Endothelial cell of umbilical vein (primary cell): ENCODE results near the gene KRT33A. TPM values are rescaled to one million over a fixed set of nuclear protein-coding genes. Genes with fewer than 3 reads are reported as not detected.

ENCODE experiments used
- BruUV-seq: library from RNA; stranded (reverse); fragments of 400-500 nt; replicated peaks from 2 replicates; lab custom pipeline; 2021; lab: Mats Ljungman, UMichigan
- CTCF ChIA-PET: fragments of 300-600, 350-600 bp; sonication (Branson Sonifier 250); formaldehyde crosslinking; loops from one replicate; lab custom pipeline; 2021; ENCODE audit warnings: antibody characterized with exemption, inconsistent platforms; lab: Charles Lee
- POLR2A ChIA-PET: fragments of 300-600, 350-600 bp; sonication (Branson Sonifier 250); formaldehyde crosslinking; loops from one replicate; lab custom pipeline; 2021; ENCODE audit warnings: antibody characterized with exemption, inconsistent platforms; lab: Charles Lee
- DNase-seq: peaks from one replicate; pipeline ENCODE4 v3.0.0-alpha.2; 2011; ENCODE audit warnings: low read depth, low spot score
- FAIRE-seq: peaks from 2 replicates; lab custom pipeline; 2011; peaks lifted over from hg19 to GRCh38; lab: Jason Lieb, UNC
- H2AFZ ChIP-seq: 2 replicates; pipeline ENCODE4 v1.6.0; 2012; ENCODE audit warnings: low read depth, low read length, control low read depth, inconsistent platforms
- H3K27ac ChIP-seq: 2 replicates; pipeline ENCODE4 v1.5.1; 2011; ENCODE audit warnings: low read depth, mild to moderate bottlenecking, control low read depth, low read length, moderate library complexity; ENCODE audit not compliant: insufficient read depth
- H3K27me3 ChIP-seq, 2 experiments: 2 replicates each; pipeline versions ENCODE4 v1.6.0 to v1.6.1; 2011; ENCODE audit warnings: low read length in 2 of 2, mixed read lengths in 1 of 2; ENCODE audit not compliant: control insufficient read depth in 2 of 2, insufficient read depth in 2 of 2
- H3K36me3 ChIP-seq, 2 experiments: 2 replicates in 1 of 2; 3 replicates in 1 of 2; pipeline ENCODE4 v1.5.1; 2011; ENCODE audit warnings: low read length in 2 of 2, mild to moderate bottlenecking in 1 of 2, moderate library complexity in 1 of 2; ENCODE audit not compliant: control insufficient read depth in 2 of 2, insufficient read depth in 2 of 2; ENCODE audit errors: extremely low read depth in 1 of 2
- H3K4me1 ChIP-seq: 3 replicates; pipeline ENCODE4 v1.5.1; 2011; ENCODE audit warnings: mild to moderate bottlenecking, low read length; ENCODE audit not compliant: control insufficient read depth, insufficient read depth; ENCODE audit errors: extremely low read depth
- H3K4me2 ChIP-seq: 2 replicates; pipeline ENCODE4 v1.6.1; 2011; ENCODE audit warnings: low read length, control low read depth, mixed read lengths; ENCODE audit not compliant: insufficient read depth
- H3K4me3 ChIP-seq, 3 experiments: fragments of 200-600 bp in 1 of 3; sonication (generic), shearing (Covaris generic) in 1 of 3; replicated peaks in 1 of 3; 2 replicates each; pipeline ENCODE4 v1.5.1; 2011 to 2016; ENCODE audit warnings: control low read depth in 3 of 3, low read length in 3 of 3, mild to moderate bottlenecking in 2 of 3, inconsistent platforms in 1 of 3, low read depth in 1 of 3, moderate library complexity in 1 of 3; ENCODE audit not compliant: insufficient read depth in 1 of 3
- H3K79me2 ChIP-seq: 2 replicates; pipeline ENCODE4 v1.6.0; 2012; ENCODE audit warnings: low read length, inconsistent platforms; ENCODE audit not compliant: control insufficient read depth, insufficient read depth
- H3K9ac ChIP-seq: replicated peaks from 2 replicates; pipeline ENCODE3; 2011; ENCODE audit warnings: low read length, control low read depth; ENCODE audit not compliant: insufficient read depth; ENCODE audit errors: extremely low read depth
- H3K9me1 ChIP-seq: replicated peaks from 3 replicates; pipeline ENCODE4 v1.6.0; 2011; ENCODE audit warnings: mild to moderate bottlenecking, low read length; ENCODE audit not compliant: control insufficient read depth, insufficient read depth; ENCODE audit errors: extremely low read depth
- H3K9me3 ChIP-seq: replicated peaks from 2 replicates; pipeline ENCODE4 v1.5.1; 2012; ENCODE audit warnings: low read length, inconsistent platforms; ENCODE audit not compliant: control insufficient read depth, insufficient read depth
- H4K20me1 ChIP-seq: replicated peaks from 2 replicates; pipeline ENCODE3; 2011; ENCODE audit warnings: mild to moderate bottlenecking, low read length; ENCODE audit not compliant: control insufficient read depth, insufficient read depth; ENCODE audit errors: extremely low read depth
- EZH2 ChIP-seq: IDR thresholded peaks from 2 replicates; pipeline ENCODE4 v1.6.1; 2012; ENCODE audit warnings: borderline replicate concordance, low read depth, mild to moderate bottlenecking, moderate library complexity, low read length, inconsistent platforms; ENCODE audit not compliant: severe bottlenecking
- FOS ChIP-seq: IDR thresholded peaks from 2 replicates; pipeline ENCODE4 v1.6.1; 2011; ENCODE audit warnings: mild to moderate bottlenecking, low read length, moderate library complexity, borderline replicate concordance; ENCODE audit not compliant: insufficient read depth
- GATA2 ChIP-seq: IDR thresholded peaks from 2 replicates; pipeline ENCODE4 v1.7.0; 2011; ENCODE audit warnings: low read depth, mild to moderate bottlenecking, moderate library complexity, mixed read lengths, low read length; ENCODE audit not compliant: insufficient read length, insufficient read depth
- JUN ChIP-seq: IDR thresholded peaks from 2 replicates; pipeline ENCODE4 v1.6.1; 2011; ENCODE audit warnings: borderline replicate concordance, low read depth; ENCODE audit not compliant: insufficient read length, insufficient read depth
- MYC ChIP-seq: IDR thresholded peaks from one replicate; pipeline ENCODE4 v1.6.1; 2011; ENCODE audit warnings: mild to moderate bottlenecking, low read depth, low read length
- POLR2A ChIP-seq: IDR thresholded peaks from 2 replicates; pipeline ENCODE4 v1.6.1; 2012; ENCODE audit warnings: low read depth, mild to moderate bottlenecking, control low read depth, low read length
- POLR2AphosphoS5 ChIP-seq: IDR thresholded peaks from 2 replicates; pipeline ENCODE4 v1.6.1; 2012; ENCODE audit warnings: low read depth, mild to moderate bottlenecking, control low read depth, low read length, moderate library complexity; ENCODE audit not compliant: insufficient read depth
- dilution Hi-C: fragments of 300-500 bp; cut with MboI; formaldehyde crosslinking; loops from one replicate; pipeline ENCODE4 v1.15.0; 2019; ENCODE audit warnings: low sequenced_read_pairs; ENCODE audit not compliant: extremely low pct_ligation_motif_present
- intact Hi-C: fragments of 100-400 bp; cut with micrococcal nuclease; formaldehyde crosslinking; loops from one replicate; pipeline ENCODE4 v1.10.0; 2022
- polyA plus RNA-seq, 4 experiments: library from polyadenylated mRNA; depleted of rRNA in 3 of 4; stranded (reverse) in 3 of 4; unstranded in 1 of 4; fragments of >200 nt; gene quantifications; 2 replicates each; pipeline versions ENCODE4 v1.2.1 to v1.2.3, GENCODE V29; 2011 to 2012; ENCODE audit warnings: missing spikeins in 1 of 4
- total RNA-seq: library from RNA; stranded (reverse); gene quantifications from 2 replicates; pipeline ENCODE4 v1.2.3, GENCODE V29; 2021
- TF ChIP-seq, protein P1 (sequence below): IDR thresholded peaks from 2 replicates; pipeline ENCODE4 v1.6.1; 2011; ENCODE audit not compliant: insufficient read depth, insufficient read length
- TF ChIP-seq, protein P2 (sequence below), 2 donors: IDR thresholded peaks; 1 replicate in 1 of 2; 2 replicates in 1 of 2; pipeline ENCODE4 v1.5.1; 2011; ENCODE audit warnings: low read length in 2 of 2, mild to moderate bottlenecking in 2 of 2, moderate library complexity in 2 of 2, control low read depth in 1 of 2, inconsistent platforms in 1 of 2, low read depth in 1 of 2; ENCODE audit not compliant: insufficient read depth in 1 of 2; ENCODE audit errors: extremely low read depth in 1 of 2

The KRT33A gene
- total and polyA plus RNA-seq, 2 donors (not counting 3 experiments of a cell fraction or from before 2014, with no cell fraction given), result not detected

DNA sequence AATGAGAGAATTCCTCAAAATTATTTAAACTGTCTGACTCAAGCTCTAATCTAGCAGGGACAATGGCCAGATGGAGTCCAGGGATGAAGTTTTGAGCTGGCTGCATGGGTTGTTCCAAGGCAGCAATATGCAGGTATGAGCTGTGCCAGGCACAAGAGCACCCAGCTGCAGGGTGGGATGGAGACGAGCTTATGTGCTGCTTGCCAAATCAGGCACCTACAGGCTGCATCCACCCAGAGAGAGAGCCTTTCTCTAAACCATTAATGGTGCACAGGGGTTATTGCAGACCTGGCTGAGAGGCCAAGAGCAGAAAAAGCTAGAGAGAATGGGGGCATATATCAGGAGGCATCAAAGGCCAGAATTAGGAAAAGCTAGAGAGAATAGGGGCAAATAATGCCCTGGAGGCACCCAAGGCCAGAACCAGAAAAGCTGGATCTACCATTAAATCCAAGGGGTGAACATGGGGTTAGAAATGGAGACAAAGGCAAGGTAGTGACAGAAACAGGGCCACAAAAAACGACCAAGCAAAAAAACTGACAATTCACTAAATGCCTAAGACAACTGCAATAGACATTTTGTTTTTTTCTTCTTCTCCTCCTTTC, 11.0 kb downstream of the KRT33A start:
- TF ChIP-seq, protein P1, sequence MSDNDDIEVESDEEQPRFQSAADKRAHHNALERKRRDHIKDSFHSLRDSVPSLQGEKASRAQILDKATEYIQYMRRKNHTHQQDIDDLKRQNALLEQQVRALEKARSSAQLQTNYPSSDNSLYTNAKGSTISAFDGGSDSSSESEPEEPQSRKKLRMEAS, result no peak
- TF ChIP-seq POLR2A, result no peak
- Histone ChIP-seq H3K36me3 (no peaks in the 10 kb centered on the region), H3K27me3 (no peaks in the 10 kb centered on the region), H4K20me1 (no peaks in the 10 kb centered on the region), H3K4me3 (no peak overlapping the region), H2AFZ (no peak overlapping the region), H3K4me1 (no peaks in the 10 kb centered on the region), H3K9me3 (no peaks in the 10 kb centered on the region), H3K27ac (no peak overlapping the region), H3K79me2 (no peaks in the 10 kb centered on the region), H3K9ac (no peak overlapping the region), H3K4me2 (no peak overlapping the region), H3K9me1 (no peaks in the 10 kb centered on the region)
- no peak for FAIRE-seq
- intact Hi-C loops, result no loop called here
- ChIA-PET CTCF (interaction anchor here (0.6 to 0.9 kb wide), 2 partner anchors 78 to 210 kb away, joined by 3 read pairs; no protein-coding TSS in a partner anchor), POLR2A (no interaction called here)
- no peak for DNase-seq
- no TSS peak for BruUV-seq
- dilution Hi-C loops, result no loop called here

DNA sequence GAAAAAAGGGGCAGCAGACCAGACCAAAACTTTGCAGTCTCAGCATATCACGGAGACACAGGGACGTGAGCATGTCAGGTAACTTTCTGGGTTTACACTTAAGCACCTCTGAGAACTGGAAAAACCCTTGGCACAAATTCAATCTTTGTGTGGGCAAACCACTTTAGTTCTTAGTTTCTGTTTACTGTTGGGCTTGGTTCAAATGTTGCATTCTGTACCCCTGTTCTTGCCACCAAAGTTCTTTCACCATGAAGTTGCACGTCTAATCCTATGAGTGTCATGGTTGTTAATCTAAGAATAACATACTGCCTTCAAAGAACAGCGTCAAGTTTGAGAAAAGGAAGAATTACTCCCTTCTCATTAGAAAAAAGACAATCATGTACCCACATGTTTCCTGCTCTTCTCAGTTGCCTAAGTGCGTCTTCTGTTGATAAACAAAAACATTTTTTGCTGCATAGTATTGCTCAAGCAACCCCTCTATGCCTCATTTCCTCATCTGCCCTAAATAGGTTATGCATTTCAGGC, 11.6 kb downstream of the KRT33A start:
- dilution Hi-C loops (no loop called here), intact Hi-C loops (no loop called here)
- Histone ChIP-seq H4K20me1 (no peaks in the 10 kb centered on the region), H2AFZ (no peak overlapping the region), H3K4me1 (no peaks in the 10 kb centered on the region), H3K79me2 (no peaks in the 10 kb centered on the region), H3K4me3 (no peak overlapping the region), H3K36me3 (no peaks in the 10 kb centered on the region), H3K9ac (no peak overlapping the region), H3K27ac (no peak overlapping the region), H3K27me3 (no peaks in the 10 kb centered on the region), H3K4me2 (no peak overlapping the region), H3K9me3 (no peaks in the 10 kb centered on the region), H3K9me1 (no peaks in the 10 kb centered on the region)
- no TSS peak for BruUV-seq
- POLR2A ChIA-PET, result no interaction called here
- no peak for DNase-seq
- CTCF ChIA-PET, result interaction anchor here (0.9 to 1.0 kb wide), 2 partner anchors 9 to 79 kb away, joined by 3 read pairs; no protein-coding TSS in a partner anchor
- no peak for TF ChIP-seq POLR2A
- no peak for TF ChIP-seq EZH2
- no peak for TF ChIP-seq MYC
- TF ChIP-seq, protein P2, sequence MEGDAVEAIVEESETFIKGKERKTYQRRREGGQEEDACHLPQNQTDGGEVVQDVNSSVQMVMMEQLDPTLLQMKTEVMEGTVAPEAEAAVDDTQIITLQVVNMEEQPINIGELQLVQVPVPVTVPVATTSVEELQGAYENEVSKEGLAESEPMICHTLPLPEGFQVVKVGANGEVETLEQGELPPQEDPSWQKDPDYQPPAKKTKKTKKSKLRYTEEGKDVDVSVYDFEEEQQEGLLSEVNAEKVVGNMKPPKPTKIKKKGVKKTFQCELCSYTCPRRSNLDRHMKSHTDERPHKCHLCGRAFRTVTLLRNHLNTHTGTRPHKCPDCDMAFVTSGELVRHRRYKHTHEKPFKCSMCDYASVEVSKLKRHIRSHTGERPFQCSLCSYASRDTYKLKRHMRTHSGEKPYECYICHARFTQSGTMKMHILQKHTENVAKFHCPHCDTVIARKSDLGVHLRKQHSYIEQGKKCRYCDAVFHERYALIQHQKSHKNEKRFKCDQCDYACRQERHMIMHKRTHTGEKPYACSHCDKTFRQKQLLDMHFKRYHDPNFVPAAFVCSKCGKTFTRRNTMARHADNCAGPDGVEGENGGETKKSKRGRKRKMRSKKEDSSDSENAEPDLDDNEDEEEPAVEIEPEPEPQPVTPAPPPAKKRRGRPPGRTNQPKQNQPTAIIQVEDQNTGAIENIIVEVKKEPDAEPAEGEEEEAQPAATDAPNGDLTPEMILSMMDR (IDR thresholded peaks at IDR 0.05; ENCODE audit: extremely low read depth in 1 of 2, insufficient read depth in 1 of 2, low read depth in 1 of 2, low read length in 2 of 2), result no peak
- no peak for TF ChIP-seq JUN
- TF ChIP-seq POLR2AphosphoS5, result no peak
- TF ChIP-seq, protein P1, result no peak
- no peak for TF ChIP-seq GATA2
- TF ChIP-seq FOS, result no peak
- no peak for FAIRE-seq
